HG03097 (cell line): ENCODE data around the gene DOCK10.

Experiments
- ATAC-seq: cut with Tn5 transposase; IDR thresholded peaks from one replicate; pipeline ENCODE4 v1.9.1; 2021; ENCODE audit not compliant: unreplicated experiment, low FRiP score

Gene DOCK10

DNA sequence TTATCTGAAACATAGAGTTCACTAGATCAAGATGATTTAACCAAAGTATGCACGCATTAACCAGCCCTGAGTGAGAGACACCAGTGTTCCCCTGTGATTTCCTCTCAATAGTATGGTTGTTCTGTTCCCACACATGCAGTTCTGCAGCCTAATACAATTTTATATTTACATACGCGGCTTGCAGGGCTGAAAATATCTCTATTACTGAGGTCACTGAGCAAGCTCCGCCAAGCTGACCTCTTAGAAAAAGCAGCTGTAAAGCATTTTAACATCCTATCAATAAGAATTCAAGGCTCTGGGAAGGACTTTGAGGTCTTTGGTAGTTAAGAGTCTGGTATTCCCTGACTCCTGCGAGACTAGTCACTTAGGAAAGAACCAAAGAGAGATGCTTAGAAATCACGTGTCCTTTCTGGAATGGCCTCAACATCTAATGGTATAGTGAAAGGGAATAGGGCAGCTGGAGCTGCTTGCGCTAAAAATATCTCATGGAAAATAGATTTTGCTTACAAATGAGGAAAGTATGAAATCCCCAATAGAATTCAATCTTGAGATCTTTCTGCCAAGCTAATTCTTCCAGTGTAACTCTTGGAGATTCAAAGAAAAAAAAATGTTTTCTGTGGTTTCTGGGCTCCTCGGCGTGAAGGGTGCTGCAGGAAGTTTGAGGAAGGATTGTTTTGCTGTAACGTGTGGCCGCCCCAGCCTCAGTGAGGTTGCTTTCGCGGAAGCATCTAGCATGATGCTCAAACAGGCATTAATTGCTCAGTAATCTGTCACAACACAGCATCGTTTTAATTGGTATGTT is 59.2 kb downstream of the DOCK10 start:
- ATAC-seq = peak; percentile 55

DNA sequence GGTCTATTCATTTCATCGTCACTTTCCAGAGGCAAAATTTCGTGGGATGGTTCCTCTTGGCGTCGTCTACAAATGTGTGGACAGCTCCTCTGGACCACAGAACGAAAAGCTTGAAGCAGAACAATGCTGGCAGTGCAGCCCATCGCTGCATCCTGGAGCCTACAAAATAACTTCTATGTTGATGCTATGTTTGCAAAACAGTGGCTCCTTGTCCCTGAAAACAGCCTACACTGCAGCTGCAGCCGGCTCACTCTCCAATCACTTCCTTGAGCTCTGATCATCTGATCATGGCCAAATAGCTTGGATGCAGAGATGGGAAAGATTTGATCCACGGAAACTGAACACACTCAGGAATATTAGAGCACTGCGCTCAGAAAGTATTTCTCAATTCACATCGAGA is 60.0 kb downstream of the DOCK10 start:
- no peak for ATAC-seq

DNA sequence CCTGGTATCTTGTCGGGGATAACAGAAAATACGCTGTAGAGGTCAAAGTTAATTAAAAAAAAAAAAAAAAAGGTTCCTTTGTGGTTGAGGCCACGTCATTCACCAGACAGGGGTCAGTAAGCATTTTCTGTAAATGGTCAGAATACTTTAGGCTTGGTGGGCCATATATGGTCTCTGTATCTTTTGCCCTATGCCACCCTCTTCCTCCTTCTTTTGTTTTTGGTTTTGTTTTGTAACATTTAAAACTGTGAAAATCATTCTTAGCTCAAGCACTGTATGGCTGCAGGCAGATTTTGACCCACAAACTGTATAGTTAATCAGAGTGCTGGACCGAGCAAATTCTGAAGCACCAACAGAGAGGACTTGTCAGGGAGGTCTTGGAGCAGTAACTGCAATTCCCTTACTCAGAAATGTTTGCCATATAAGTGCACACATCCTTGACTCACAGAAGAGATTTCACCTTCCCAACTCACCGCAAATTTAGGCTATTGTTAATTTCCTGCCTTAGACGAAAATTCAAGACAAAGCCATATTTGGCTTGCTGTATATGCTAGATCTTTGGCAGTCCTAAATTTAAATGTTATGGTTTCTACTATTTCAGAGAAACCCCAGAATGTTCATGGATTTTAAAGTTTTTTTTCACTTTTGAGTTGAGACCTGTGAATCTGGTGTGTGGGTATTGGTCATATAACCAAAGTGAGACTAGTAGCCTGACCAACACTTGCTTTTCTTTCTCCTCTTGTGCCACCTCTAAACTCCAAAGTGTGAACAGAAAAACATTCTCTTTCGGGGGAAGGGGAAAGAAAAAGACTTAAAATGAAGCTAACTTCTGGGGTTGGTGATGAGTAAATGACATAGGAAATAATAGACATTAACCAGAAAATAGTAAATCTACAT is 65.4 kb downstream of the DOCK10 start:
- no peak for ATAC-seq

DNA sequence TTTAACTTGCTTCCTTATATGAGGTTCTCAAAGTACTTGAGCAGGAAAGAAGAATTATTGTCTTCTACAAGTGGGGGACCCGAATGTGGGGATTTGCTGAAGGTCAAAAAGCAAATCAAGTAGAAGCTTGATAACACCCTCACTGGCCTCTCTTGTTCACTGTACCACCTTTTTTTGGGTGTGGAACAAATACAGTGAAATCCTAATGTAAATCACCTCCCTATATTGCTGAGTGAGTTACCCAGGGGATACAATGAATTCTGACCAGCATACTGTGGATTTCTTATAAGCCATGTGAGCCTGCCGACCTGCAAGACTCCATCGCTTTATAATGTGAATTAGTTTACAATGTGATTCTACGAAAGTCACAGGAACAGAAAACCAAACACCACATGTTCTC is 66.5 kb downstream of the DOCK10 start:
- ATAC-seq = no peak

DNA sequence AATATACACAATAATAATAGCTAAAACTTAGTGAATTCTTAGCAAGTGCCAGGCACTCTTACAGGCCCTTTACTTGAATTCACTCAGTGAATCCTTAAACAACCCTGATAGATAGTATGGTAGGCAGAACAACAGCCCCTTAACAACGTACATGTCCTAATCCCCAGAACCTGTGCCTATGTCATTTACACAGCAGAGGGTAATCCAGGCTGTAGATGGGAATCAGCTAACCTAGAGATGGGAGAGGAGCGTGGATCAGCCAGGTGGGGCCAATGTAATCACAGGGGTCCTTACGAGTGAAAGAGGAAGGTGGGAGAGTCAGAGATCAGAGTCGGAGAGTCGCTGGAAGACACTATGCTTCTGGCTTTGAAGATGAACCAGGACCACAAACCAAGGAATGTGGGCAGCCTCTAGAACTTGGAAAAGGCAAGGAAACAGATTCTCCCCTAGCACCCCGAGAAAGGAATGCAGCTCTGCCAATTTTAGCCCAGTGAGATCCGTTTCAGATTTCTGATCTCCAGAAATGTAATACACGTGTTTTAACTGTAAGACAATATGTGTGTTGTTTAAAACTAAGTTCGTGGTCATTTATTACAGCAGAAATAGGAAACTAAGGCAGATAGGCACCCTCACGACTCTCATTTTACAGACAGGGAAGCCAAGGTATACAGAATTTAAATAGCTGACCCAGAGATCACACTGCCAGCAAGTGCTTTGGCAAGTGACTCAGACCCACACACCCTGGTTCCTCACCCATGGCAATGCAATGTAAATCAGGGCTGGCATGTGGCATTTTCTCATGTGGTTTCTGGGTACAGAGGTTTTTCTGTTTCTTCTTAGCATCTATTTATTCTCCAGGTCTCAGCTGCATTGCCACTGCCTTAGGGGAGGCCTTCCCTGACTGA is 68.9 kb downstream of the DOCK10 start:
- no peak for ATAC-seq

DNA sequence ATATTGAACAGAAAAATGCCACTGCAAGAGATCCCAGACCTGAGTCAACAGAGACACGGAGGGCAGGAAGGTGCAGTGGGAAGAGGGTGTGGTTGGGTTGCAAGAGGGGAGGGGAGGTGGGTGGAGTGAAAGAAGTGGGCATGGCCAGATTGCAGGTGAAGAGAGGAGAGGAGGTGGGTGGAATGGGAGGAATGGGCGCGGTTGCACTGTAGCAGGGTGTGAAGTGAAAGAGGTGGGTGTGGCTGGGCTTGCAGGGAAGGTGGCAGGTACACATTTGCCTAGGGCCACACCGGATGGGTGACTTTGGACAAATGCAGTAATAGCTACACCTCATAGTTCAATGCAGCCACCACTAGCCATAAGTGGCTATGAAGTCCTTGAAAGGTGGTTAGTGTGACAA is 71.1 kb downstream of the DOCK10 start:
- no peak for ATAC-seq

DNA sequence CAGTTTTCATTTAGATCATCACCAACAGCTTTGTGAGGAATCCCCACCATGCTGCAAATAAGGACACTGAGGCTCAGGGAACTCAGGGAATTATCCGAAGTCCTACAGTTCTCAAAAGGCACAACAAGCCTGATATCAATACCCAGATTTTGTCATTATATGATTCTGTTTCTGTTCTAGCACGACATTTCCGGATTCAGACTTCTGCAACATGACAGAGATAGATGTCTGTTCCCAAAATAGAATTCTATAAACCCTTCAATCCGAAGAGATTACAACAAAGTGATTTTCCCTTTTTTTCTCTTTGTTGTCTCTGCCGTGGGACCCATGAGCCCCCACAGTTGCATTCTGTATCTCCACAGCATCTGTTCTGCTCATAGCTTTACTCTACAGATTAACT is 72.0 kb downstream of the DOCK10 start:
- no peak for ATAC-seq

DNA sequence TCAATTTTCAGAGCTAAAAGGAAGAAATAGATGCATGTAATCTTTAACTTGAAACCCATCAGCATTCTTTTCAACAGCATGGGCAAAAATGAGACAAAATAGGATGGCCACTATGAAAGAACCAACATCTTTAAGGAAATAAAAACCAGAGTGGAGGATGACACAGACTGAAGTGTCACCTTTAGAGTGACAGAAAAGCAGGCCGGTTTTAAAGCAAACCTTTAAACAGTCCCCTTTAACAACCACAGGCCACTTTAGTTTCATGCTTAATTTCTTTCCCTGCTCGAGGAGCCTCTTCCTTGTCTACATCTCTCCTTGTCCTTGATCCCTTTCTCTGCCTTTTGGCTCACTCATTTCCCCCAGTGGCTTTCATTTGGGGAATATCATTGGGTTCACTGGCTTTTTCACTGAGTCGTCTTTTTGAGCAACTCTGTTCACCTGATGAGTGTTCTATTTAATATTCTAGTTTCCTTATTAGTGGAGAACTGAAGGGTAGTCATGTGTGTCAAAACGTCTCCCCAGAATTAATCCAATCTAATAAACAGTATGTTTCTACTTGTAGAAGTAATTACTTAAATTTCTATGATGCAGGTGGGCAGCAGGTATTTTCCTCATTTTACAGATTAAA is 72.5 kb downstream of the DOCK10 start:
- peak; percentile 28 for ATAC-seq

DNA sequence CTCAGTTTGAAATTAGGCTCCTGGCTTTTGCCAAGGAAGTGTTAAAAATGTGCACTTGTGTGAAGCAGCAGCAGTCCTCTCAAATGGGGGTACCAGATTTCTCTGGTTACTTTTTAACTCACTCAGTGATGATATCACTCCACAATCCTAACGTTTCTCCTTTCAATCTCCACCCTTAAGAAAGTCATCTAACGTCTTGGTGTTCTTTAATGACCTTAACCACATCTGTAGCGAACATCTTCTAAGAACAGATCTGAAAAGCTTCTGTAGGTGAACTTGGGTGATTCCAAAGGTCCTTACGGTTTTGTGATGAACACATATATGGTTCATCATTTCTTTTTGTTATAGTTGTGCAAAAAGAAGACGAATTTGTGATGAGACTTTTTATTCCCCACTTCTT is 73.2 kb downstream of the DOCK10 start:
- no peak for ATAC-seq

DNA sequence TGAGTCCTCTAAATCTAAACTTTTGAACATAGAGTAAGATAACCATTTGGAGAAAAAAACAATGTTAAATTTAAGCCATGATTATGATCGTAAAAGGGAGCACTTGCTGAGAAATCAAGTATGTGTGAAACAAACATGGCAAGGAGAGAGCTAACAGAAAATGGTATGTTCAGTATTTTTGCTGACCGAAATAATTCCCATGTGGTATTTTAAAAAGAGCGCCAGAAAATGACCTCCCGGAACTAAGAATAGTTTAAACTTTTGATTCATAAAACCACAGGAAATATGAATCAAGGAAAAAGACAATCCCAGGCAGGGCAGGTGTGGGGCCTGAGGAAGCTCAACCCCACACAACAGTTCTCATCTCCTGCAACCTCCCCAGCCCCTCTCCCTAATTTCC is 74.2 kb downstream of the DOCK10 start:
- ATAC-seq = no peak

DNA sequence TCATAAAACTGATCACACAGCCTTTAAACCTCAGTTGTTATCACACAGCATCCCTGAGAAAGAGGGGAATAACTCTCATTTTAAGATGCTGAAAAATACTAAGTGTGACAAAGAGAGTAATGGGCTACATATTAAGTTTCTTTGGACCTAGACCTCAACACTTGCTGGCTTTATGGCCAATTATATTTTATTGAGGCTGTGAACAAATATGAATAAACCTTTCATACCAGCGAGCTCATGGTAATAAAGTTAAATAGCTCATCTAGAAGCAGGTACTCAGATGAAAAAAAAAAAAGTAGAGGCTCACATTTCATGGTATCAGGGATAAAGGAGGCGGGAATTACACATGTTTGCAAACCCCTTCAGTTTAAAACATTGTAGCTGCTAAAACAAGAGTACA is 75.7 kb downstream of the DOCK10 start:
- no peak for ATAC-seq

DNA sequence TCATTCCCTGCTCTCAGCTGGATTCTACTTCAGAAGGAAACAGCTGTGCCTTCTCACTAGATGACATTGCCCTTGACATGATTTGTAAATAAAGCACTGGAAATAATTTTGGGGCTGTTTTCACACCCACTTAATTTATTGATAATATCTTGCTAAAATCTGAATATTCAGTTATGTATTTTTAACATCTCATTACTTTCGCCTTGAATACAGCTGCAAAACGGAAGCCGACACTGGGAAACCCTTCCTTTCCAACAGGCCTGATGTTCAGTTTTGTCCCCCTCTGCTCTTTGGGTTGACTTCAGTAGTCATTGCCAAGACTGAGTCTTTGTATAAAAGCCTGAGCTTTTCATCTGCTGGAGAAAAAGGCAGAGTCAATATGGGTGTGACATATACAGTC is 82.7 kb downstream of the DOCK10 start:
- ATAC-seq = no peak

DNA sequence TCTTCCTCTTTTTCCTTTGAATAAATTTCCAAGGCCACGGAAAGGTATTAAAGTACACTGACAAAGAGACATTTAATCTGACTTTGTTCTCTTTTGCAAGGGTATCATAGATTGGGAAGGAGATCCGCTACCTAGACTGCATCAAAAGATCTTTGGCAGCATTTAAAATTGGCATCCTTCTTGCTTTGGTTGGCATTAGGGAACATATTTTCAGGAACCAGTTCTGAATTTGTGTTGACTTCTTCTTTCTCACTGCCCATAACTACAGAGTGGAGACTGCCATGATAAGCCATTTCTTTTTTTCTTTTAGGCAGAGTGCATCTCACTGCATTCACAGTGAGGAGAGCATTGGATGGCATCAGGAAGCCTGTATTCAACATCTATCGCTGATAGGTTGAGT is 83.4 kb downstream of the DOCK10 start:
- ATAC-seq = no peak

DNA sequence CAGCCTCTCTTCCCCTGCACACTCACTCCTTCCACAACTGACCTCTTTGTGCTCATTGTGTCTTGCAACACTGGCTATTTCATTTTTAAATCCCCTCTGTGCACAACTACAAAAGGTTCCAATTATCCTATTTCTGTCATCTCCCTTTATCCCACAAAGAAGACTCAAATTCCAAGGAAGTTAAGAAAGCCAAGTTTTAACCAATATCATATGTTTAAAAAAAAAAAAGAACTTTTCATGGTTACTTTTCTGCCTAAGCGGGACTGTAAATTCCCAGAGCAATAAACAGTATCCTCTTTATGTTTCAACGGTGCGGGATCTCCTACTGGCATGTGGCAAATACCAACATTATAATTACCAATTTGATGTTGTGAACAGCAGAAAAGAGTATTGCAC is 83.8 kb downstream of the DOCK10 start:
- no peak for ATAC-seq

DNA sequence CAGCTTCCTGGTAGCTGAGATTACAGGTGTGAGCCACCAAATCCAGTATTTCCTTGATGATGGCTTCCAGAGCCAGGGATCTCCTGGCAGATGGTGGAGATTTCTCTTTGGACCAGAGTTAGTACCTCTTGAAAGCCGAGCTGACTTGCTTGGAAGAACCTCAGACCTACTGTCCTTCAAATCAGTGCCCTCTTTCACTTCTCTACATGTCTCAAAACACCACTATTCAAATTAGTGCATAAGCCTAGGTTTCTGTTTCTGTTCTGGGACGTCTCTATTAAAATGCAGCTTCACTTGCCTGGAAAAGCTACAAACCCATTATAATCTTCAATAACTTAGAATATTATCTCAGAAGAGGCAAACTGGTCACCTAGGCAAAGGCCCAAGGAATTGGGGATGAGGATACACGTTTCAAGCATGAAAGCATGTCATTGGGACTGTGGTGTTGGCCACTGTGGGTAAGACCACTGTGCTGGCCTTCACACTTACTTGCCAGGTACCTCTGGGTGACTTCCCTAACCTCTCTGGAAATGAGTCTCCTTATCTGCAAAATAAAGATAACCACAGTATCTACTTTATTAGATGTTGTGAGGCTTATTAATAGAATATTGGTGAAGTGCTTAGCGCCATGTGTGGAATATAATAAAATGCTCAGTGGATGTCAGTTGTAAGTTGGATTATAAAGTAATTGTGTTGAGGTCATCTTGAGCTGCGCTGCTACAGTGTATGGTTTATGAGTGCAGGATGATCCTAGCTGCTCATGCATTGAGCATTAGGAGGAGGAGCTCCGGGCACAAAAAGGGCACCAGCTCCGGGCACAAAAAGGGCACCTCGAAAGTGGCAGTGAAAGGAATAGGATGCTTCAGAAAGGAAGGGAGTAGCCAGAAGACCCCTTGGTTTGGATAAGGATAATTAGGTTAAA is 84.5 kb downstream of the DOCK10 start:
- peak; percentile 82 for ATAC-seq

DNA sequence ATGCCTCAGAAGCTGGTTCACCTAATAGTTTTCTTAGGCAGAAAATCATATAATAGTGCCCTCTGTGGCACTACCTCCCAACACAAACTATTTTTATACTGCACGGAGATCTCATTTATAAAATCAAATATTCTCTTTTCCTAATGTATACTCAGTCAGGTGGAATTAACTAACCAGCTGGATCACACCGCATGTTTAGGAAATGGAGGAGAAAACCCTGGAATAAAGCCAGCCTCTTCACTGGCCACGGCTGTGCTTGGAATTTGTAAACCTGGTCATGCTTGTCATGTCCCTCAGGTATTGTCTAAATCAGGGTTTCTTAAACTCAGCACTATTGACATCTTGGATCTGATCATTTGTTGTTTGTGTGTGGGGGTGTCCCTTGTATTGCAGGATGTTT is 85.6 kb downstream of the DOCK10 start:
- ATAC-seq = no peak

DNA sequence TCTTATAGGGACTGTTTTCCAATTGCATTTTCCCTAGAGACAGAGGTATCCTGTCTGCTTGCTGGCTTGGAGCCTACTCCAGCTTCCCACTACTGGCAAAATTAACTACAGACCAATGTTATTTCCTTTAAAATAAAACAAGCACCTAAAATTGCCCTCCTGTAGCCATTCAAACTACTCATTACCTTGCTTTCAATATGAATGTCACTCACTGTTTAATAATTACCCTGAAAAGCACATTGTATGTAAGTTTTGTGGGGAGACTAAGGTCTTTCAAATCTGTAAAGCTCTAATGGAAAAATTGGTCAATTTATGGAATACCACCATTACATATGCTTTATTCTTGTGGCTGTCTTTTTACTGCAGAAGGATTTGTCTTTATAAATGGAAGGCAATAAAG is 87.3 kb downstream of the DOCK10 start:
- peak; percentile 32 for ATAC-seq

DNA sequence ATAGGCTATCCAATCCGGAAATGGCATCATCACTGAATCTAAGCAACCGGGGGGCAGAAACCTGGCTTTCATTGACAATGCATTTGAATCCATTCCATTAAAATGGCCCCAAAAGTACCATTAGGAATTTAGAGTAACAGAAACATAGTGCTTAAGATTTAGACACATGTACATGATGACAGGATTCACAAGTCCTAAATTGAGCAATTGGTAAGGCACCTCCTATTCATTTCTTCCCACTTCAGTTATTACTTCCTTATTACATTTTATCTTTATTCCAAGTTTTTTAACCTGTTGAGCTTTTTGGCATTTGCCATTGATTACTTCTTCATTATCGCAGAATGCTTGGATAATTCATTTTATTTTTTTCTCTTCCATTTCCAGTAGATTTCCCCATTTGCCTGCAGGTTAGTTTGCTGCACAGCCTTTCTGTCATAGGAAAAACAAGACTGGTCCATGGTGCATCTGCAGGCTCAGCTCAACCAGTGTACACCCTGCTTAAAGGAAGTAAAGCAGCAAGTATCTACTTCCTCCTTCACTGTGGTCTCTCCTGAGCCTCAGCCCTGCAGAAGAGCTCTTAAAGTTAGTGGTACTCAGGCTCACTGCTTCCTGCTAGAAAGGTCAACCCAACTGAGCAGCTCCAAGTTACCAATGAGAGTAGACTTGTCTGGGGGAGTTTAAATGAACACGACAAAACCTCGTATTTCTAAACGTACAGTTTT is 89.2 kb downstream of the DOCK10 start:
- ATAC-seq = peak; percentile 51
